Measurements from ENCODE around the gene WDR4.
A peak's percentile ranks its signal among the peaks of the same experiment; 100 is the strongest.
"Not testable (repeated sequence)": the region's sequence is repeated elsewhere in the genome, so short reads cannot be mapped to it uniquely, and the experiment has no call there.

Gene WDR4

GRCh38 chr21:42837421-42838211, 41.7 kb downstream of the WDR4 start:
- DNase-seq, result no peak

DNA sequence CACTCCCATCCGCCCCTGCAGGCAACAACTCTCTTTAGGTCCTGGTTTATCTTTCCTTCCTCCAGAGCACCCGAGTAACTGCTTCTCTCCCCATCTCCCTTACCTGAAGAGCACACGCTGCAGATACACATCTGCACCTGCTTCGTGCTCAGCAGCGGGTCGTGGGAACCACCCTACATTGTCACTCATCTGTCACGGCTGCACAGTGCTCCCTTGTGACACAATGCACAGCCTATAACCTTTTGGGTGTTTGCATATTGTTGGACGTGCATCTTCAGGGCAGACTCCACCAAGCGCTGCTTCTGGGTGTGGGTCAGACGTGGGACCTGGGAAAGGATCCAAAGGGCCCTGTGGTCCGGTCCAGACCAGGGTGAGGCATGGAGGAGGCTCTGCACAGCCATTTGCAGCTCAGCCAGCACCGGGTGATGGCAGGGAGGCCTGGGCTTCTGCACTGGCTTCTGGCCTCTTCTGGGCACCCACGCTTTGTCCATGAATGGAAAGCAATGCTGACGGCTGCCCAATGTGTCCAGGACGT, 42.5 kb downstream of the WDR4 start:
- DNase-seq, result no peak

DNA sequence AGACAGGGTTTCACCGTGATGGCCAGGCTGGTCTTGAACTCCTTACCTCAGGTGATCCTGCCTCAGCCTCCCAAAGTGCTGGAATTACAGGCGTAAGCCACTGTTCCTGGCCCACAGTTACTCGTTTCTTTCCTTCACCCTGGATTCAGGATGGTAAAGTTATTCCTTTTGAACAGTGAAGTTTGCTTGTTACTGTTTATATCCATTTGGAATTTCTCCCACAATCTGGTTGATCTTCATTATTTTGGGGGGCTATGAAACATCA, 43.0 kb downstream of the WDR4 start:
- DNase-seq, result no peak

- no peak for DNase-seq
These were observed 43.5 kb downstream of the WDR4 start for GRCh38 chr21:42835611-42836401.

DNA sequence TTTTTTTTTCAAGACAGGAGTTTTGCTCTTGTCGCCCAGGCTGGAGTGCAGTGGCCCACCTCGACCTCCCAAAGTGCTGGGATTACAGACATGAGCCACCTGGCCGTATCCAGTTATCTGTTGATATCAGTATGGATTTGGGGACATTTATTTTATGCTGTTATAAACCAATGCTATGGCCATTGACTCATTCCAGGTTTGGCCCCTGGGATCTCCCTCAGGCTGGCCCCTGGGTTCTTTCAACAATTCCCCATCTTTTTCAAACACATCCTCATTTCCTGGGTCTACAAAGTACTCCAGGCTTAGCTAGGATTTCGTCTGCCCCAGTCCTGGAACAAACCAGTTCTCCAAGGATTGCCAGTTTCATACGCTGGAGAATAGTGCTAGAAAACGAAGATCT, 44.1 kb downstream of the WDR4 start:
- no peak for DNase-seq

DNA sequence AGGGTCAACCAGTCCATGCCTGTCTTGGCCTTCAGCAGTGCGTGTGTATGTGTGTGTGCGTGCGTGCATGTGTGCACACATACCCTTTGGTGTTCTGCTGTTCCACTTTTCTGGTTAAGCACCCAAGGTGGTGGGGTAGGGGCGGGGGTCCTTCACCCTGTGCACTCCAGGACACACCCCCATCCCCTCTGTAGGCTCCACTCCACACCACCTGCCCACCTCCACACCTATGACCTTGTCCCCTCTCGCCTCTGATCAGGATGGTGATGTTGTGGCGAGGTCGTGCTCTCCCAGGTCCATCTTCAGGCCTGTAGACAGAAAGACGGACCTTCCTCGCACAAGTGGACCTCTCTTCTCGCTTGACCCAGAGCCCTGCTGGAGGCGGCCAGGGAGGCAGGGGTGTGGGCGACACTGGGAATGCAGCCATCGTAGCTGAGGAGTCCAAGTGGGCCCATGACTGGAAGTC, 44.6 kb downstream of the WDR4 start:
- no peak for DNase-seq

DNA sequence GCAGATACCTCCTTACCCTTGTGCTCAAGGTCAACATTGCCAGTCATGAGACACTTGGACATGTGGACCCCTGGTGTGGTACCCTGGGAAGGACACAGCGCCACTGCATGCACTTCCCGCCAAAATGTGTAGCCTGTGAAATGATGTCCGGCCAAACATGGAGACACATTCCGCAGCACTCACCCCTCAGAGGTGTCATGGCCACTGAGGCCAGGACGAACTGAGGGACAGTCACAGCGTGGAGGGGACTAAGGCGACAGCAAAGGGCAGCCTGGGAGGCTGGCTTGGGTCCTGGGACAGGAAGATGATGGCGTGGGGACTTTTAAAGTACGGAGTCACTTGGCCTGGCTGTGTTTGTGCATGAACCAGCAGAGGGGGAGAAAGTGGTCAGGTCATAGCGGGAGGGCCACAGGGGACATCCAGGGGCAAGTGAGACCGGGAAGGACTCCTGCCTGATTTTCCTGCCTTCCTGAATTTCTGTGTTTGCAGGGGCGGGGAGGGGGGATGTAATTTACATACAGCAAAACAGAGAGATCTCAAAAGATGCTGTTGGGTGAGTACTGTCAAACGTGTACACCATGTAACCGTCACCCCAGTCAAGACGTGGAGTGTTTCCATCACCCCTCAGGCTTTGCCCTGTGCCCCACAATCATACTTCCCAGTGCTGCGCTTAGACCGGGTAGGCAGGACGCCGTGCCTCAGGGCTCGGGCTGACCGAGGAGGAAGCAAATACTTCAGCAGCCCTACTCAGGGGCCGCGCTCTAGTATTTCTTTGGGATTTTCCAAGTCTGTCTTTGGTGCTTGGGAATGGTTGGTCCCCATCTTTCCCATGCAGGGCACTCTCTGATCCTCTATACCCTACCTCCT, 45.2 kb downstream of the WDR4 start:
- DNase-seq, result no peak

- DNase-seq, result peak; percentile 26 to 33
These were observed 45.9 kb downstream of the WDR4 start for GRCh38 chr21:42833439-42833815.

- not testable (repeated sequence) for DNase-seq
These were observed 47.1 kb downstream of the WDR4 start for GRCh38 chr21:42832321-42832630.

DNA sequence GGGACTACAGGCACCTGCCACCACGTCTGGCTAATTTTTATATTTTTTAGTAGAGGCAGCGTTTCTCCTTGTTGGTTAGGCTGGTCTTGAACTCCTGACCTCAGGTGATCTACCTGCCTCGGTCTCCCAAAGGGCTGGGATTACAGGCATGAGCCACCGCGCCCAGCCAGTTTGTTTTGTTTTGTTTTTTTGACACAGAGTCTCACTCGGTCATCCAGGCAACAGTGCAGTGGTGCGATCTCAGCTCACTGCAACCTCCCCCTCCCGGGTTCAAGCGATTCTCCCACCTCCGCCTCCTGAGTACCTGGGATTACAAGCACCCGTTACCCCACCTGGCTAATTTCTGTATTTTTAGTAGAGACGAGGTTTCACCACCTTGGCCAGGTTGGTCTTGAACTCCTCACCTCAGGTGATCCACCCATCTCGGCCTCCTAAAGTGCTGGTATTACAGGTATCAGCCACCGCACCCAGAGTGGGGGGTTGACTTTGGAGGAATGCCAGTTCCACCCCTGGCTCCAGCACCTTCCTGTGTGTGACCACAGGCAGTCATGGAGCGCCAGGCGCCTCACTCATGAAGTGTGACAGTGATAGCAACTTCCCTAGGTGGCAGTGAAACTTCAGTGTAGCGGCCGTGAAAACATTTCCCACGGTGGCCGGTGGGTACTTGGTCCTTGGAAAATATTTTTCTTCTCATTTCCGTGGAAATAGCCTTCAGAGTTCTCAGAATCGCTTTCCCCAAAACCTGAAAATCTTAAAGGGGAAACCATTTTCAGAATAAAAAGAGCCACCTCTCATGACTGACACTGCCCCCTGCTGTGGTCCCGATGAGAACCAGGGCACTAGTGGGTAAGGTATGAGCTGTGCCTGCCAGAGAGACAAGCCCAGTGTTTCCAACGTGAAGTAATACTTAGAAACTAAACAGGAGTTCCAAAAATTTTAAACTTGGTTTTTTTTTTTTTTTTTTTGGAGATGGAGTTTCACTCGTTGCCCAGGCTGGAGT, 48.6 kb downstream of the WDR4 start:
- DNase-seq, result no peak

GRCh38 chr21:42829954-42830353, 49.4 kb downstream of the WDR4 start:
- no peak for DNase-seq

- no peak for DNase-seq
These were observed 49.9 kb downstream of the WDR4 start for GRCh38 chr21:42829417-42829816.

DNA sequence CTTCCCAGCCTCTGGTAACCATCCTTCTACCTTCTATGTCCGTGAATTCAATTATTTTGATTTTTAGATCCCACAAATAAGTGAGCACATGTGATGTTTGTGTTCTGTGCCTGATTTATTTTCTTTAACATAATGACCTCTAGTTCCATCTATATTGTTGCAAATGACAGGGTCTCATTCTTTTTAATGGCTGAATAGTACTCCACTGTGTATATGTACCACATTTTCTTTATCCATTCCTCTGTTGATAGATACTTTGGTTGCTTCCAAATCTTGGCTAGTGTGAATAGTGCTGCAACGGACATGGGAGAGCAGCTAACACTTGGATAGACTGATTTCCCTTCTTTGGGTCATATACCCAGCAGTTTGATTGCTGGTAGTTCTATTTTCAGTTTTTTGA, 51.8 kb downstream of the WDR4 start:
- DNase-seq, result no peak

GRCh38 chr21:42820616-42821465, 58.5 kb downstream of the WDR4 start:
- DNase-seq, result no peak

GRCh38 chr21:42819861-42820615, 59.3 kb downstream of the WDR4 start:
- no peak for DNase-seq

- DNase-seq, result no peak
These were observed 61.0 kb downstream of the WDR4 start for GRCh38 chr21:42818328-42818749.

DNA sequence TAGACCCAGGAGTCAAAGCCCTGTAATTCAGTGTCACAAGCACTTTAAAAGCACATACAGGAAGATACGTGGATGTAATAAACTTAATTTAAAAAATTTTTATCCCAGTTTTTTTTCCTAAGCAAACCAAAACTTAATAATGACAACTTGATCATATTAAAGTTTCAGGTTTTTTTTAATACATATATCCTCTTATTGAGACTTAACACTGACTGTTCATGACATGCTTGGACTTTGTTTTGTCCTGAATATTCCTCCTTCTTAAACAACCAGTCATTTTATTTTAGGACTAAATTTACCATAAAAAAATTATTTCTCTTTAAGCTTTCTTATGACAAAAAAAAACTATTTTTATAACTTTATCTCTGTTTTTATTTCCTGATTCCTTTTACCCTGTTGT, 64.1 kb downstream of the WDR4 start:
- DNase-seq, result no peak

DNA sequence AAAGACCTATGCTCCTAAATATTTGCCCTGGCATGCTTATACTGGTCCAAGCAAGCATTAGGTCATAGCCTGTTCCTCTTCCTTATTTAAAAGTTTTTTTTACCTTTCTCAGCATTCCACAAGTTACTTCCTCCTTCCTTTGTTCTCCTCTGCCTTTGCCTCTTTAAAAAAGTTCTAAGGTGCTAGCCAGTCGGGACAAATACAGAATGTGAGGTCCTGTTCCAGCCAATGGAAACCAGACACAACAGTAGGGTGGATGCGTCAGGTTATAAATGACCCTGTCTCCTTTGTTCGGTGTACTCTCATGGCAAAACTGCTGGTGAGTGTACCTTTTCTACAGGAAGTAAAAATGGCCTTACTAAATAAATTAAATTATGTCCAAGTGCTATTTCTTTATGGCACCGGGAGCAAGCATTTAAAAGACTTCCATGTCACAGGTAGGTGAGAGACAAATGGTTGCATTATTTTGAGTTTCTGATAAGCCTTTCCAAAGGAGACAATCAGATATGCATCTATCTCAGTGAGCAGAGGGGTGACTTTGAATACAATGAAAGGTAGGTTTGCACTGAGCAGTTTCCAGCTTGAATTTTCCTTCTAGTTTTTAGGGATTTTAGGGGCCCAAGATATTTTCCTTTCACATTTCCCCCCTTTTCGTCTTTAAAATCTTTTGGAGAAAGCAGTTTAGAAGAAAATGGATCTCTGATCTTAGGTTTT, 66.7 kb downstream of the WDR4 start:
- not testable (repeated sequence) for DNase-seq

DNA sequence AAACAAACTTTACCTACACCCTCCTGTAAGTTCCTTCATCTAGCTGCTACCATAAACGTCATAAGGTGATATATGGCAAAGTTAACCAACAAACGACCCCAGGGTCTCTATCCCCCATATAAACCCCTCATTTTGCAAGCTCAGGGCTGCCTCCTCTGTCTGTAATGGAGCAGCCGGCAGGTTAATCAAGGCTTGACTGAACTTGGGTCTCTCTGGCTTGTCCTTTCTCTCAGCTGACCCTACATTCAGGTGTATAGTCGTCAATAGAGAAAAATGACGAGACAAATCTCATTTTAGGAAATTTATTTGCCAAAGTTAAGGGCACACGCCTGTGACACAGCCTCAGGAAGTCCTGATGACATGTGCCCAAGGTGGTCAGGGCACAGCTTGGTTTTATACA, 67.4 kb downstream of the WDR4 start:
- no peak for DNase-seq

Measured in NCI-H1930 (cell line).